Measurements from ENCODE around the gene CEP126.

CEP126 gene

GRCh38 chr11:101923554-101923953, 8.7 kb downstream of the CEP126 start:
- TF ChIP-seq REST (IDR thresholded peaks at IDR 0.05; ENCODE audit: insufficient read depth in 1 of 2, low read depth in 2 of 2, low read length in 2 of 2): no peak
- TF ChIP-seq POLR2AphosphoS5 (IDR thresholded peaks at IDR 0.05; ENCODE audit: low read depth, low read length): no peak
- TF ChIP-seq TAF1 (IDR thresholded peaks at IDR 0.05; ENCODE audit: borderline replicate concordance, insufficient read depth, low read length): no peak
- no peak for TF ChIP-seq SIN3A (IDR thresholded peaks at IDR 0.05; ENCODE audit: borderline replicate concordance, insufficient read depth, low read length)
- TF ChIP-seq FOXP2 (optimal IDR thresholded peaks at IDR 0.05; ENCODE audit: borderline replicate concordance, extremely low read depth, extremely low read length, insufficient read depth): no peak

GRCh38 chr11:101929294-101929915, 14.6 kb downstream of the CEP126 start:
- no peak for TF ChIP-seq POLR2AphosphoS5 (IDR thresholded peaks at IDR 0.05; ENCODE audit: low read depth, low read length)
- TF ChIP-seq FOXP2 (optimal IDR thresholded peaks at IDR 0.05; ENCODE audit: borderline replicate concordance, extremely low read depth, extremely low read length, insufficient read depth): no peak
- no peak for TF ChIP-seq REST (IDR thresholded peaks at IDR 0.05; ENCODE audit: insufficient read depth in 1 of 2, low read depth in 2 of 2, low read length in 2 of 2)
- no peak for TF ChIP-seq TAF1 (IDR thresholded peaks at IDR 0.05; ENCODE audit: borderline replicate concordance, insufficient read depth, low read length)
- TF ChIP-seq SIN3A (IDR thresholded peaks at IDR 0.05; ENCODE audit: borderline replicate concordance, insufficient read depth, low read length): no peak

GRCh38 chr11:101931692-101932091, 16.9 kb downstream of the CEP126 start:
- TF ChIP-seq POLR2AphosphoS5 (IDR thresholded peaks at IDR 0.05; ENCODE audit: low read depth, low read length): no peak
- no peak for TF ChIP-seq REST (IDR thresholded peaks at IDR 0.05; ENCODE audit: insufficient read depth in 1 of 2, low read depth in 2 of 2, low read length in 2 of 2)
- no peak for TF ChIP-seq SIN3A (IDR thresholded peaks at IDR 0.05; ENCODE audit: borderline replicate concordance, insufficient read depth, low read length)
- TF ChIP-seq TAF1 (IDR thresholded peaks at IDR 0.05; ENCODE audit: borderline replicate concordance, insufficient read depth, low read length): no peak
- no peak for TF ChIP-seq FOXP2 (optimal IDR thresholded peaks at IDR 0.05; ENCODE audit: borderline replicate concordance, extremely low read depth, extremely low read length, insufficient read depth)

GRCh38 chr11:101940901-101941520, 26.2 kb downstream of the CEP126 start:
- TF ChIP-seq TAF1 (IDR thresholded peaks at IDR 0.05; ENCODE audit: borderline replicate concordance, insufficient read depth, low read length) (no peak), POLR2AphosphoS5 (IDR thresholded peaks at IDR 0.05; ENCODE audit: low read depth, low read length) (no peak), FOXP2 (optimal IDR thresholded peaks at IDR 0.05; ENCODE audit: borderline replicate concordance, extremely low read depth, extremely low read length, insufficient read depth) (no peak), SIN3A (IDR thresholded peaks at IDR 0.05; ENCODE audit: borderline replicate concordance, insufficient read depth, low read length) (no peak), REST (IDR thresholded peaks at IDR 0.05; ENCODE audit: insufficient read depth in 1 of 2, low read depth in 2 of 2, low read length in 2 of 2) (no peak)
